ENCODE measurements around the gene TP73. TPM values are rescaled to one million over a fixed set of nuclear protein-coding genes. Genes with fewer than 3 reads are reported as not detected.

The TP73 gene
- polyA plus RNA-seq, 1 experiment: not detected

- CTCF ChIA-PET: no interaction called here
- H3K27me3 ChIP-seq (ENCODE audit: control insufficient read depth, insufficient read depth, low read length): peaks cover 34% of the 10 kb centered on the region
- no peak overlapping the region for H3K4me3 ChIP-seq (ENCODE audit: low read depth, low read length)
- no peak for DNase-seq (ENCODE audit: low read depth, low spot score)
- H3K27ac ChIP-seq (ENCODE audit: low read depth, low read length): no peak overlapping the region
- no peaks in the 10 kb centered on the region; the same call in 1 of the 2 replicates for H3K9me3 ChIP-seq (ENCODE audit: control insufficient read depth, insufficient read depth, low read length)
- POLR2A ChIA-PET: no interaction called here
- TF ChIP-seq CTCF (IDR thresholded peaks at IDR 0.05; ENCODE audit: low read depth, low read length): no peak
Measured at GRCh38 chr1:3711780-3712451, 59.6 kb downstream of the TP73 start.

GRCh38 chr1:3712573-3713535 lies 60.5 kb downstream of the TP73 start:
- H3K27me3 ChIP-seq (ENCODE audit: control insufficient read depth, insufficient read depth, low read length): peaks cover 35% of the 10 kb centered on the region
- TF ChIP-seq CTCF (IDR thresholded peaks at IDR 0.05; ENCODE audit: low read depth, low read length): no peak
- no peak for DNase-seq (ENCODE audit: low read depth, low spot score)
- H3K27ac ChIP-seq (ENCODE audit: low read depth, low read length): no peak overlapping the region
- ChIA-PET CTCF (interaction anchor here (3.5 kb wide), 1 partner anchor 12 kb away, joined by 21 read pairs; no protein-coding TSS in a partner anchor), POLR2A (no interaction called here)
- no peaks in the 10 kb centered on the region; the same call in 1 of the 2 replicates for H3K9me3 ChIP-seq (ENCODE audit: control insufficient read depth, insufficient read depth, low read length)
- no peak overlapping the region for H3K4me3 ChIP-seq (ENCODE audit: low read depth, low read length)

- no peak for TF ChIP-seq CTCF (IDR thresholded peaks at IDR 0.05; ENCODE audit: low read depth, low read length)
- H3K27me3 ChIP-seq (ENCODE audit: control insufficient read depth, insufficient read depth, low read length): peaks cover 28% of the 10 kb centered on the region
- DNase-seq (ENCODE audit: low read depth, low spot score): no peak
- no peak overlapping the region for H3K27ac ChIP-seq (ENCODE audit: low read depth, low read length)
- no peaks in the 10 kb centered on the region; the same call in 1 of the 2 replicates for H3K9me3 ChIP-seq (ENCODE audit: control insufficient read depth, insufficient read depth, low read length)
- no peak overlapping the region for H3K4me3 ChIP-seq (ENCODE audit: low read depth, low read length)
- ChIA-PET POLR2A (no interaction called here), CTCF (interaction anchor here (3.5 kb wide), 1 partner anchor 11 kb away, joined by 21 read pairs; no protein-coding TSS in a partner anchor)
Measured at GRCh38 chr1:3713840-3714239, 61.5 kb downstream of the TP73 start.

- no peak for TF ChIP-seq CTCF (IDR thresholded peaks at IDR 0.05; ENCODE audit: low read depth, low read length)
- ChIA-PET CTCF (interaction anchor here (3.5 kb wide), 1 partner anchor 10 kb away, joined by 21 read pairs; no protein-coding TSS in a partner anchor), POLR2A (no interaction called here)
- Histone ChIP-seq H3K27ac (ENCODE audit: low read depth, low read length) (no peak overlapping the region), H3K27me3 (ENCODE audit: control insufficient read depth, insufficient read depth, low read length) (peaks cover 24% of the 10 kb centered on the region), H3K9me3 (ENCODE audit: control insufficient read depth, insufficient read depth, low read length) (no peaks in the 10 kb centered on the region; the same call in 1 of the 2 replicates), H3K4me3 (ENCODE audit: low read depth, low read length) (no peak overlapping the region)
- no peak for DNase-seq (ENCODE audit: low read depth, low spot score)
Measured at GRCh38 chr1:3714284-3714741, 62.0 kb downstream of the TP73 start.
